Midbrain (tissue), 1 donor: ENCODE data around the gene CA11.
A peak's percentile ranks its signal among the peaks of the same experiment; 100 is the strongest.
"Not testable (repeated sequence)": the region's sequence is repeated elsewhere in the genome, so short reads cannot be mapped to it uniquely, and the experiment has no call there.

Experiments used
- DNase-seq: peaks from one replicate; lab custom pipeline; 2025; lab: John Stamatoyannopoulos, UW

The CA11 gene

DNA sequence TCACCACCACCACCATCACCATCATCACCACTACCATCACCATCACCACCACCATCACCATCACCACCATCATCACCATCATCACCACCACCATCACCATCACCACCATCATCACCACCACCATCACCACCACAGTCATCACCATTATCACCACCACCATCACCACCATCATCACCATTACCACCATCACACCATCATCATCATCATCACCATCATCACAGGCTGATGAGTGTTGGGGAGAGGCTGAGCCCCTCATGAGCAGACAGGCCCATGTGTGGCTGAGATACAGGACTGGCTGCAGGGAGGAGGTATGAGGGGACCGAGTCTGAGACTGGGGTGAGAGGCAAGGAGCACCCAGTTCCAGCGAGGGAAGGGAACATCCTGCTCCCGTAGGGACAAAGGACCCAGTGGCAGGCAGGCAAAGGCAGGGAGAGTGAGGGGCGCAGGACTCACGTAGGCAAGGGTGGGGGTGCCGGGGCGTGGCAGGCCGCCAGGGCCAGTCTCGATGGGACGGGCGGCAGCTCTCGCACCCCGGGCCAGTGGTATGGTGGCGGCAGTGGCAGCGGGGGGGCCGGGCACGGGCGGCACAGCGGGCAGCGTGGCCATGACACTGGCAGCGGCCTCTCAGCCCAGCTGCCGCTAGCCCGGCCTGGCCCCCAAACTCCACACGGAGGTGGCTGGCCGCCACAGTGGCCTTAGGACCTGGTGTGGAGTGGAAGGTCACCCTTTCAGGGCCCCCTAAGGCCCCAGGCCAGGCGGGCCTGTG, 24.1 kb upstream of the CA11 start:
- DNase-seq, result no peak

DNA sequence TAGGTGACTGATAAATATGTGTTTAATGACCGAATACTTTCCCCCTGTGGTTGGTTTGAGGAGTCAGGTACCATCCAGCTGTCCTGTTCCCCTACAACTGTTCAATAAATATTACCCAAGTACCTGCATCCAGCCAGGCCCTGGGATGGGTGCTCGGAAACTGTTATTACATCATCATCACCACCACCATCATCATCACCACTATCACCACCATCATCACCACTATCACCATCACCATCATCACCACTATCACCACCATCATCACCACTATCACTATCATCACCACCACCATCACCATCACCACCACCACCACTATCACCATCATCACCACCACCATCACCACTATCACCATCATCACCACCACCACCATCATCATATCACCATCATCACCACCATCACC, 22.8 kb upstream of the CA11 start:
- DNase-seq, result no peak

DNA sequence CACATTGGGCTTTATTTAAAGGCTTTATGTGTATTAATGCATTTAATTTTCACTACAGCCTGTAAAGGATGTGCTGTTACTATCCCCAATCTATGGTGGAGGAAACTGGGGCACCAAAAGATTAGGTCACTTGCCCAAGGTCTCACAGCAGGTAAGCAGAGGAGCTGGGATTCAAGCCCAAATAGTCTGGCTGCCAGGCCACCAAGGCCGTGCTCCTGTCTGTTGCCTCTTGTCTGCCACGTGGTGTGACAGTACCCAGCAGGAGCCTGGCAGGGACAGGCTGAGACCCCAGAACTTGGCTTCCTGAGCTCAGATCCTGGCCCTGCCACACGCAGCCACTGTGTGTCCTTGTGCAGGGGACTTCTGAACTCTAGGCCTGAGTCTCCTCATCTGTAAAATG, 22.3 kb upstream of the CA11 start:
- no peak for DNase-seq

DNA sequence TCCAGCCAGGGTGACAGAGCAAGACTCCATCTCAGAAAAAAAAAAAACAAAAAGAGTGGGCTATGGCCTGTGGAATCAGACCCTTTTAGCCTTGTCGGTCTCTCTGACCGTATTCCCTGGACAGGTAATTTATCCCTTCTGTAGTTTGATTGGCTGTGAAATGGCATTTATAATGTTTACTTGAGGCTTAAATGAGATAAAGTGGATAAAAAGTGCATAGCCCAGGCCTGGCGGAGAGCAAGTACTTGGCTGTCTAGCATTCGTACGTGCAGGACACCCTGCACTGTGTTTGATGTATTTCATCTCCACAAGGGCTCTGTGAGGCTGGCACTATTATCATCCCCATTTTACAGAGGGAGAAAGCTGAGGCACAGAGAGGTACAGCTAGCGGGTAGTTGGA, 19.8 kb upstream of the CA11 start:
- no peak for DNase-seq

DNA sequence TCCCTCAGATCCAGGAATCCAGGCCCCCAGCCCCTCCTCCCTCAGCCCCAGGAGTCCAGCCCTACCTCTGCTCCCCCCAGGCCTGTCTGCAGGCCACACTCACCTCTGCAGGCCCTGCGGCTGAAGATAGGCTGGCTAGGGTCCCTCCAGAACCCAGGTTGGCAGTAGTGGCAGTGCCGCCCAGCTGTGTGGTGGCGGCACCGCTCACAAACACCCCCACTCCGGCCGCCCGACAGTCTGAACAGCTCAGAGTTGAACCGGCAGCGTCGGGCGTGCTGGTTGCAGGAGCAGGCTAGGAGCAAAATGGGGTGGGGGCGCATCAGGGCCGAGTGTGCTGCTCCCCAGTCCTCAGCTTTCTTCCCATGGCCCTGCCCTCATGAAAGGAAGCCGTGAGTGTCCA, 18.5 kb upstream of the CA11 start:
- no peak for DNase-seq

GRCh38 chr19:48663667-48664066, 17.7 kb upstream of the CA11 start:
- no peak for DNase-seq

GRCh38 chr19:48661711-48662090, 15.7 kb upstream of the CA11 start:
- DNase-seq, result no peak

GRCh38 chr19:48660852-48661710, 15.1 kb upstream of the CA11 start:
- DNase-seq, result peak; percentile 83

GRCh38 chr19:48659768-48660167, 13.8 kb upstream of the CA11 start:
- DNase-seq, result peak; percentile 20

GRCh38 chr19:48658483-48658882, 12.5 kb upstream of the CA11 start:
- no peak for DNase-seq

GRCh38 chr19:48657828-48658227, 11.8 kb upstream of the CA11 start:
- not testable (repeated sequence) for DNase-seq

DNA sequence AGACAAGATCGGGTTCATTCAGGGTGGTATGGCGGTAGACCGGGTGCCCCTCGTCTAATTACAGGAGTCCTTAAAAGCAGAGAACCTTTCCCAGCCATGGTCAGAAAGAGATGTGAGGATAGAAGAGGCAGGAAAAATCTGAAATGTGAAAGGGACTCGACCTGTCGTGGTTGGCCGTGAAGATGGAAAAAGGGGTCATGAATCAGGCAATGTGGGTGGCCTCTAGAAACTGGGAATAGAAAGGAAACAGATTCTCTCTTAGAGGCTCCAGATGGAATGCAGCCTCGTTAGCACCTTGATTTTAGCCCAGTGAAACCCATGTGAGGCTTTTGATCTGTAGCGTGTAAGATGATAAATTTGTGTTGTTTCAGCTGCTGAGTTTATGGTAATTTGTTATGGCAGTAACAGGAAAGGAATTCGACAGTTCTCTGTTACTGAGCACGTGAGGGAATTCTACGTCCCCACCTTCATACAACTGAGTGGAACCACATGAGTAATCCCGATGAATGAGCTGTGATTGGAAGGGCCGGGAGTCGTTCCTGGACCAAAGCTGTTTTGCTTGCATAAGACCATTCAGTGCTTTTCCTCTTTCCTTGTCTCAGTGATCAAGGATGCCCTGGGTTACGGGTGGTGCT, 11.0 kb upstream of the CA11 start:
- no peak for DNase-seq

GRCh38 chr19:48654299-48655059, 8.5 kb upstream of the CA11 start:
- DNase-seq, result no peak

DNA sequence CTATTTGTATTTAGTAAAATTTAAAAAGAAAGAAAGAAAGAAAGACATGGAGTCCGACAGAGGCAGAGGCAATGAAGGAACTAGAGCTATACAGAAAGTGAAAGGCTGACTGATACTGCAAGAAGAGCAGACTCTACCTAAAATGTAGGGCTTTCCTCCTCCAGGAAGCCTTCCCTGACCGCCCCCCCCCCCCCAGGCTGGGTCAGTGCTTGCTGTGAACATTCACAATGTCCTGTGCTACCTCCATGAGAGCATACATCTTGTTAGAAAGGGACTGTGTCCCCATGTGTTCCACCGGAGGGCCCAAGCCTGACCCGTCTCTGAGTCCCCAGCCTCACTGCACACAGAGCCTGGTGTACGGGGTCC, 5.7 kb upstream of the CA11 start:
- DNase-seq, result no peak

- DNase-seq, result no peak
Observed at GRCh38 chr19:48650974-48651682, 5.1 kb upstream of the CA11 start.

GRCh38 chr19:48648134-48648533, 2.1 kb upstream of the CA11 start:
- no peak for DNase-seq

DNA sequence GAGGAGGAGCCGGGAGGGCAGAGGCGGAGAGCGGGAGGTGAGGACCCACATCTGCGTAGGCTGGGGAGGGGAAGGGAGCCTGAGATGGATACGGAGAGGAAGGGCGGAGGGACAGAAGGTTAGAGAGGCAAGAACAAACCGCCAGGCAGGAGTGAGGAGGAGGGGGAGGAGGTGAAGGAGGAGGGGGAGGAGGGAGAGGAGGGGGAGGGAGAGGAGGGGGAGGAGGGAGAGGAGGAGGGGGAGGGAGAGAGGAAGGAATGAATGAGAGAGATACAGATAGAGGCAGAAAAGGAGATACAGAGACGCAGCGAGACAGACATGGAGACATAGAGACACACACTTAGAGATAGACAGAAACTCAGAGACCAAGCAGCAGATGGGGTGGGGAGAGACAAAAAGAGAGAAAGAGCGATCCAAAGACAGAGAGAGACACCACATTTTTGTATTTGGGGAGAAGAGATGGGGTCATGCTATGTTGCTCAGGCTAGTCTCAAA, 782 bp upstream of the CA11 start:
- no peak for DNase-seq

- no peak for DNase-seq
Observed at GRCh38 chr19:48645620-48646000, 377 bp downstream of the CA11 start.

DNA sequence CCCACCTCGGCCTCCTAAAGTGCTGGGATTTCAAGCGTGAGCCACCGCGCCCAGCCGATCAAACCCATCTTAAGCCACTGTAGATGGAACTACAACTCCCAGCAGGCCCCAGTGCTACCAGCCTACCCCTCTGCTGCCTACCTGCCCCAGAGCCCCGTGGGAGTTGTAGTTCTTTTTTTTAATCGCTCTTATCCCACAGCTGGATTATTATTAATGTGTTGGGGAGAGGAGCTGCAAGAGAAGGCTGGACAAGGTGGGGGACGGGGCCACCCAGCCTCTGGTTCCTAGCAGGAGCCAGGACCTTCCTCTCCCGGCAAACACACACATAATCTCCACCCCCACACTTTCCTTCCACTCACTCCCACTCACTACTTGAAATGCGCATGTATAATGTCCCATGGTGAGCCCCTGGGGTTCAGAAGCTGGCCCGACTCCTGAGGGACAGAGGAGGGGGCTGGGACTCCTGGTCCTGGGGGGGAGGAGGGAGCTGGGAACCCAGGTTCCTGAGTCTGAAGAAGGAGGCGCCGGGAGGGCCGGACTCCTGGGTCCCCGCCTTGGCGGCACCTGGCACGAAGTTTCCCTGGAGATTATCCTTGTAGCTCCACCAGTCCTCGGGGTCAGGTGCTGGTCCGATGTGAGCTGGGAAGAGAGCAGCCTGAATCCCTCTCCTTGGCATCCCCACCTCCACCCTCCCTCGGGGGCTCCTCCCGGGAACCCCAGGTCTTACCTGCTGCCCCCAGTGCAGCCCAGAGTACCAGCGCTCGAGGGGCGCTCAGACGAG, 958 bp downstream of the CA11 start:
- peak; percentile 82 for DNase-seq

DNA sequence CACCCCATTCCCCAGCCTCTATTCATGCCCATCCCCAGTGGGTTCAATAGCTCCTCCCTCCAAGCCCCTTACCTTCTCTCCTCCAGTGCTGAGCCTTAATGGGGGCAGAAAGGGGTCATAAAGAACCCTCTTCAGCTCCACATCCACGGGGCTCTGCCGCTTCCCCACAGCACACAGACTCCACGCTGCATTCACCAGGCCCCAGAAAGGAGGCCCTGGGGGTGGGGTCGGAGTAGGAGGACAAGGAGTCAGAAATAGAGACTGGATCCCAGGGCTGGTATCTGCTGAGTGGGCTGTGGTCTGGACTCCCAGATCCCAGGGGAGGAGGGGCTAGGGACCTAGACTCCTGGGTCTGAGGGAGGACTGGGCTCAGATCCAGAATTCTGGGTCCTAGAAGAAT, 1.6 kb downstream of the CA11 start:
- DNase-seq, result no peak

DNA sequence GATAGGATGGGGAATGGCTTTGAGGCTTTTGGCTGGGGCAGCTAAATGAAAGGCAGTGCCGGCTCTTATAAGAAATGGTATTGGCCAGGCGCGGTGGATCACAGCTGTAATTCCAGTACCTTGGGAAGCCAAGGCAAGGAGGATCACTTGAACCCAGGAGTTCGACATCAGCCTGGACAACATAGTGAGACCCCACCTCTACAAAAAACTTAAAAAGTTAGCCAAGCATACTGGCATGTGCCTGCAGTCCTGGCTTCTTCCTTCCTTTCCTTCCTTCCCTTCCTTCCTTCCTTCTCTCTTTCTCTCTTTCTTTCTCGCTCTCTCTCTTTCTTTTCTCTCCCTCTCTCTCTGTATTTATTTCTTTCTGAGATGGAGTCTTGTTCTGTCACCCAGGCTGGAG, 3.1 kb downstream of the CA11 start:
- DNase-seq, result no peak
